ENCODE measurements around the gene RCOR1.
"Not testable (repeated sequence)": the region's sequence is repeated elsewhere in the genome, so short reads cannot be mapped to it uniquely, and the experiment has no call there.

Gene RCOR1

GRCh38 chr14:102629808-102630350 is 37.4 kb downstream of the RCOR1 start:
- no peak for DNase-seq (ENCODE audit: low read depth in 3 of 3)

- no peak for DNase-seq (ENCODE audit: low read depth in 3 of 3)
Observed at GRCh38 chr14:102630405-102630804, 38.0 kb downstream of the RCOR1 start.

DNA sequence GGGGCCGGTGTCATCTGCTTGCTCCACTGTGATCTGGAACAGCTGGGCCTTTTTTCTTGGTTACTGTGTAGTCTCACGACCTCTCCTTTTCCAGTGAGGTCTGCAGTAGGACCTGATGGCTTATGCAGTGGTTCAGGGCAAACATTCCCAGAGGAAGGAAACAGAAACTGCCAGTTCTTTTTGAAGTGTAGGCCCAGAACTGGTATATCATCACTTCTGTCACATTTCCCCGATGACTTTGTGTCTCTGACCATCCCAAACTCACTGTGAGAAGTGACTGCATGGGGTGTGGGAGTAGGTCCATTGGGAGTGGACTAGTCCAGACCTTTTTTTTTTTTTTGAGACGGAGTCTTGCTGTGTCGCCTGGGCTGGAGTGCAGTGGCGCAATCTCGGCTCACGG is 38.4 kb downstream of the RCOR1 start:
- DNase-seq (ENCODE audit: low read depth in 3 of 3): no peak

DNA sequence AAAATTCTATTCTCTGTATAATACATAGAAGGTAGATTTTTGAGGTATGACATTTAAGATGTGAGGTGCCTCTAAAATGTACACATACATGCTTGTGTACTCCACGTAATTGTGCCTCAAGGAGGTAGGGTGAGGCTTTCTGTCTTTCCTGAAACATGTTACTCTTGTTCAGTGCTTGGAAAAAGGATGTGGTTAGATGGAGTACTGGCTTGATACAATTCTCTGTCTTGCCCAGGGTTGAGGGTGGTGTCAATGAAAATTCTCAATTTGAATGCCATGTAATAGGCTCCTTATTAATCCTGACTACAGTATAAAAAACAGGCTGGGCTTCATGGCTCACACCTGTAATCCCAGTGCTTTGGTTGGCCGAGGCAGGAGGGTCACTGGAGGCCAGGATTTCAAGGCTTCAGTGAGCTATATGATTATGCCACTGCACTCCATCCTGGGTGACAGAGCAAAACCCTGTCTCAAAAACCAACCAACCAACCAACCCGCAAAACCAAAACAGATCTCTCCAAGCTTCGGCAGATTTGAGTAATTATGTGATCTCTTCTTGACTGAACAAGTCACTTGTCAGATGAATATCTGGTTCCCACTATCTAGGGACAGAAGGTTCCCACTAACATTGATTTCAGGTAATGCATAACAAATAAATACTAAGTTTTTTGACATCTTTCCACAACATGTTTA is 41.6 kb downstream of the RCOR1 start:
- no peak for DNase-seq (ENCODE audit: low read depth in 3 of 3)

DNA sequence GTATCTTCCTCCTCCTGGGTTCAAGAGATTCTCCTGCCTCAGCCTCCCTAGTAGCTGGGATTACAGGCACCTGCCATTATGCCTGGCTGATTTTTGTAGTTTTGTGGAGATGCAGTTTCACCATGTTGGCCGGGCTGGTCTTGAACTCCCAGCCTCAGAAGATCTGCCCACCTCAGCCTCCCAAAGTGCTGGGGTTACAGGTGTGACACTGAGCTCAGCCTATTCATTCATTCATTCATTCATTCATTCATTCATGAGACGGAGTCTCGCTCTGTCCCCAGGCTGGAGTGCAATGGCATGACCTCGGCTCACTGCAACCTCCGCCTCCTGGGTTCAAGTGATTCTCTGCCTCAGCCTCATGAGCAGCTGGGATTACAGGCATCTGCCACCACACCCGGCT is 47.2 kb downstream of the RCOR1 start:
- not testable (repeated sequence) for DNase-seq (ENCODE audit: low read depth in 3 of 3)

DNA sequence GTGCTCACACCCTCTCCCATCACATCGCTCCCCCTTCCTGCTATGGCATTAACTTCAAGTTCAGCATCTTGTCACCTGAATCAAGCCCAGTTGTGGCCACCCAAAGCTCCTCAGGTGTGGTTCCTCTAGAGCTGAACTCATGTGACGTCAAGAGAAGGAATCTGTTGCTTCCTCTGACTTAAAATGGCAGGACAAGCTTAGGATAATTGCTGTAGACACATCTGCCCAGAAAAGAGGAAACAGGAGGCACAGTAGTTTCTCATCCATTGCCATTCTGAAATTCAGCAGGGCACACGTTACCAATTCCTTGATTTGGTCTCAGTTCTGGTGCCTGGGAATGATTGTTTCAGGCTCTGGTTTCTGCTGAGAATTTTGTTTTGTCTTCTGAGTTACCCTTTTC is 52.1 kb downstream of the RCOR1 start:
- DNase-seq (ENCODE audit: low read depth in 3 of 3): no peak

- DNase-seq (ENCODE audit: low read depth in 3 of 3): no peak
Observed at GRCh38 chr14:102645746-102646440, 53.4 kb downstream of the RCOR1 start.

DNA sequence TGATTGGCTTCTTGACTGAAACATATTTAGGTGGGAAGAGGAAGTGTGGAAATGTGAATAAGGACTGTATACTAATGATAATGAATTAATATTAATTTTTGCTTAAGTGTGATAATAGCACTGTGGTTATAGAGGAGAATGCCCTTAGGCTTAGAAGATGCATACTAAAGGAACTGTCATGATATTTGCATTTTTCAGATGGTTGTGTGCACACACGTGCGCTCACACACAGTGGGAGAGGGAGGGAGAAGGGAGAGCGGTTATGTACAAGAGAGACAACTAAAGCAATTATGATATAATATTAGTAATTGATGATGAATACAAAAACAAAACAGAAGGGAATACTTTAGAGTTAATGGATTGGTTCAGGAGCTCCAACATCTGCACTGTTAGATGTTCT is 54.2 kb downstream of the RCOR1 start:
- no peak for DNase-seq (ENCODE audit: low read depth in 3 of 3)

- DNase-seq (ENCODE audit: low read depth in 3 of 3): no peak
Observed at GRCh38 chr14:102652194-102652593, 59.7 kb downstream of the RCOR1 start.

GRCh38 chr14:102654298-102654697 is 61.8 kb downstream of the RCOR1 start:
- DNase-seq (ENCODE audit: low read depth in 3 of 3): peak; percentile 7 to 22 (median 19)

GRCh38 chr14:102655137-102655536 is 62.7 kb downstream of the RCOR1 start:
- no peak for DNase-seq (ENCODE audit: low read depth in 3 of 3)

DNA sequence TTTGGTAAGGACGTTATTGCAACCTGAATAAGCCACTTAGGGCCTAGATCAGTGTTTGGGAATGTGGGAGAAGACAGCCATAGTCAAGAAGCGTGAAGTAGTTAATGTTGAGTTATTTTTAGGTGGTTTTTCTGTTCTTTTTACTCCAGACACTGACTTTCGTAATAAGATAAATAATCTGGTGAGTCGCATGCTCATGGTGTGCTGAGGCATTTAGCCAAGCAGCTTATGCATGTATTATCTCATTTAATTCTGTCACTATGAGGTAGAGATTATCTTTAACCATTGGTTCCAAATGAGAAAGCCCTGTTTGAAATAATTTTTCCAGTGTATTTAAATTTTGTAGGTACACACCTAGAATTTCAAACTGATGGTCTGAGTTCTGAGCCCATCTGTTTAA is 67.3 kb downstream of the RCOR1 start:
- no peak for DNase-seq (ENCODE audit: low read depth in 3 of 3)

DNA sequence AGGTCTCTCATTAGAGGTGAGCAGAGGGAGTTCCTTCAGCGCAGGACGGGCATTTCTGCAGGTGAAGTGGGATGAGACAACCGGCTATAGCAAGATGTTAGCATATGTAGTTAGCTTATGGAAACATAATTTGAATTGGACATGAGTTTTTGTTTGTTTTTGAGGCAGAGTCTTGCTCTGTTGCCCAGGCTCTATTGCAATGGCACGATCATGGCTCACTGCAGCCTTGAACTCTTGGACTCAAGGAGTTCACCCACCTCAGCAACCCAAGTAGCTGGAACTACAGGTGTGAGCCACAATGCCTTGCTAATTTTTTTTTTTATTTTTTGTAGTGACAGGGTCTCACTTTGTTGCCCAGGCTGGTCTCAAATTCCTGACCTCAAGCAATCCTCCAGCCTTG is 69.2 kb downstream of the RCOR1 start:
- DNase-seq (ENCODE audit: low read depth in 3 of 3): no peak

DNA sequence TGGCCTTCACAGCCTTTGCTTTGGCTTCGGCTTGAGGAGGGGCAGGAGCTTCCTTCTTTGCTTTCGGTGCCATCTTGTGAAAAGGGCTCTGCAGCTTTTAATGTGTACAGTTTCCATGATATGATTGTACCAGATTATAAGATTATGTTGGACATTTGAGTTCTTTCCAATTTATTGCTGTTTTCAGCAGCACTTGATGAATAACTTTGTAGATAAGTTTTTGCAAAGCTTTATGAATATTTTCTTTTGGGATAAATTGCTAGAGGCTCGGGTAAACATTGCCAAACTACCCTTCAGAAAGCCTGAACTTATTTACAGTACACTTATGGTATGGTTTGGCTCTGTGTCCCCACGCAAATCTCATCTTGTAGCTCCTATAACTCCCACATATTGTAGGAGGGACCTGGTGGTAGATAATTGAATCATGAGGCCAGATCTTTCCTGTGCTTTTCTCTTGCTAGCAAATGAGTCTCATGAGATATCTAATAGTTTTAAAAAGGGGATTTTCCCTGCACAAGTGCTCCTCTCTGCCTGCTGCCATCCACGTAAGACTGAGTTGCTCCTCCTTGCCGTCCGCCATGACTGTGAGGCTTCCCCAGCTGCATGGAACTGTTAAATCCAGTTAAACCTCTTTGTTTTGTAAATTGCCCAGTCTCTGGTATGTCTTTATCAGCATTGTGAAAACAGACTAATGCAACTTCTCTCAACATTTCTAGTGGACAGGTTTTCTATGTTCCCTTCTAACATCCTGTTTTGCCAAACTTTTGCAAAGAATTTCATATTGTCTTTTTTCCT is 70.4 kb downstream of the RCOR1 start:
- no peak for DNase-seq (ENCODE audit: low read depth in 3 of 3)

DNA sequence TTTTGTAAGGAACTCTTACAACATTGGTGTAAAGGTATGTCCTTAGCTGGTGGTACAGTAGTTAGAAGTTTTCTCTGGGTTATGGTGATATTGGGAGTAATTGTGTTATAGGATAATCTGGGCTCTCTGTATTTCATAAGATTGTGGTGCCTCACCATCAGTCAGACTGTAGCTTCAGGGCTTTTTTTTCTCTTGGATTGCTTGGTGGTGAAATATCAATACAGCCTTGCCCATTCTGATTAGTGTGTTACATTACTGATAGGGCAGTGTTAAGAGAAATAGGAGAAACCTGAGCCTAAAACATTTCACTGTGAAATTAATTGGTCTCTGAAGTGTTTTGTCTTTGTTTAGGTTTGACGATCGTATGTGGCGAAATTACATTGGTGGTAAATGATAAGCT is 71.0 kb downstream of the RCOR1 start:
- DNase-seq (ENCODE audit: low read depth in 3 of 3): no peak

DNA sequence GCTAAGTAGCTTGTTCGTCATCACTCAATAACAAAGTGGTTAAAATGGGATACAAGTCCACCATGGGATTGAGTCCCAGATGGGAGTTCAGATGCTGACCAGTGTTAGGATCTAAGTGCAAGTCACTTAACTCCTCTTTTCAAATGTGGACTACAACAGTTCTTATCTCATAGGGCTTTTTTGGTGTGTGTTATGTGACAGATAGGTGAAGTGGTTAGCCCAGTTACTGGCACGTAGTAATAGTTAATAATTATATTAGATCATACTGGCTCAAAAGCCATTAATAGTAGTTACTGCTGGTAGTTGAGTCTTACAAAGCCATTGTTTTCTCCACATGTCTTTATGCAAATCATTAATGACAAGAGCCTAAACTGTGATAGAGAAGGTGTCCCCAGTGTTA is 73.2 kb downstream of the RCOR1 start:
- DNase-seq (ENCODE audit: low read depth in 3 of 3): no peak

DNA sequence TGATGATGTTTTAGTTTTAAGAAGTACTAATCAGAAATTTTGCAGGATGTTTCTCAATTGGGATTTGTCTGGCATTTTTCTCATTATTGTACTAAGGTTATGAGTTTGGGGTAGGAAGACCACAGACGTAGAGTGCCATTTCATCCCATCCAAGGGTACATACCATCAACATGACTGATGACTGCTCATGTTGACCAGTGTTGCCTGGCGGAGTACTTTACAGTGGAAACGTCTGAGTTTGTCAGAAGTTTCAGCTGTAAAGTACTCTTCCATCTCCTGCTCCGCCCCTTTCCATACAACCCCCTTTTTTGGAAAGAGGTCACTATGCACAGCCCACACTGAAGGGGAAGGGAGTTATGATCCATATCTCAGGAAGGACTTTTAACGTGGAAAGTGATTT is 74.2 kb downstream of the RCOR1 start:
- no peak for DNase-seq (ENCODE audit: low read depth in 3 of 3)

DNA sequence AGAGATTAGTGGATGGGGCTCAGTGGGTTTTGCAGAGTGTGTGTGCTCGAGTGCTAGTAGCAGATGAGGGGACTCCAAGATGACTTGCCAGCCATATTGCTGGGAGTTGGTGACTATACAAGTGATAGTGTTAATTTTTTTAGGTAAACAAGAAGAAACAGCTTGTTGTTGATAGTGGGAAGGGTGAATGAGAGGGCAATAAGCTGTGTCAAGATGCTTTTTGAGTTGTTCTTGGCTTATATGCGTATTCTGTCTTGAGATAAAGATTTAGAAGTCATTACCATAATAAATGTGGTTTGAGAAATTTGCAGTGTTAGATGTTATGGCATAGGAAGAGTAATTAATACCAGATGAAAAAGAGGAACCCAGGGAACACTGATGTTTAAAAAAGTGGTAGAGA is 75.3 kb downstream of the RCOR1 start:
- no peak for DNase-seq (ENCODE audit: low read depth in 3 of 3)

- no peak for DNase-seq (ENCODE audit: low read depth in 3 of 3)
Observed at GRCh38 chr14:102668291-102668873, 75.9 kb downstream of the RCOR1 start.

- no peak for DNase-seq (ENCODE audit: low read depth in 3 of 3)
Observed at GRCh38 chr14:102671410-102671809, 79.0 kb downstream of the RCOR1 start.

- DNase-seq (ENCODE audit: low read depth in 3 of 3): no peak
Observed at GRCh38 chr14:102672410-102672960, 80.0 kb downstream of the RCOR1 start.

GRCh38 chr14:102675396-102675795 is 82.9 kb downstream of the RCOR1 start:
- DNase-seq (ENCODE audit: low read depth in 3 of 3): no peak

Measured in stimulated activated CD4-positive, alpha-beta T cell treated with anti-CD3 and anti-CD28 coated beads, TNF-alpha, amount 100 ng/mL, for 24 hours (primary cell).